Rectal smooth muscle tissue (tissue), 1 donor: ENCODE measurements around the gene PTPN4.
"Not testable (repeated sequence)": the region's sequence is repeated elsewhere in the genome, so short reads cannot be mapped to it uniquely, and the experiment has no call there.

ENCODE experiments used
- H3K27ac ChIP-seq: one replicate; pipeline ENCODE4 v1.7.0; 2013; ENCODE audit warnings: low read depth, low read length, inconsistent platforms
- H3K27me3 ChIP-seq: one replicate; pipeline ENCODE4 v1.7.0; 2013; ENCODE audit warnings: low read length; ENCODE audit not compliant: control insufficient read depth, insufficient read depth
- H3K36me3 ChIP-seq: one replicate; pipeline ENCODE4 v1.7.0; 2013; ENCODE audit warnings: low read length; ENCODE audit not compliant: control insufficient read depth, insufficient read depth
- H3K4me1 ChIP-seq: one replicate; pipeline ENCODE4 v1.7.0; 2013; ENCODE audit warnings: low read length; ENCODE audit not compliant: control insufficient read depth, insufficient read depth
- H3K4me3 ChIP-seq: one replicate; pipeline ENCODE4 v1.7.0; 2013; ENCODE audit warnings: low read length
- H3K9ac ChIP-seq: one replicate; pipeline ENCODE4 v1.7.0; 2013; ENCODE audit warnings: low read length

The PTPN4 gene

GRCh38 chr2:119804409-119804808, 44.7 kb downstream of the PTPN4 start:
- H3K36me3 ChIP-seq, H3K4me1 ChIP-seq, H3K27ac ChIP-seq, H3K9ac ChIP-seq, H3K4me3 ChIP-seq, H3K27me3 ChIP-seq: not testable (repeated sequence)

- H3K27me3 ChIP-seq = no peaks in the 10 kb centered on the region
- H3K9ac ChIP-seq = no peak overlapping the region
- no peaks in the 10 kb centered on the region for H3K36me3 ChIP-seq
- no peaks in the 10 kb centered on the region for H3K4me1 ChIP-seq
- H3K4me3 ChIP-seq = no peak overlapping the region
- no peak overlapping the region for H3K27ac ChIP-seq
These were observed 48.9 kb downstream of the PTPN4 start for GRCh38 chr2:119808516-119809147.

GRCh38 chr2:119809339-119810048, 49.8 kb downstream of the PTPN4 start:
- no peak overlapping the region for H3K27ac ChIP-seq
- no peak overlapping the region for H3K9ac ChIP-seq
- no peaks in the 10 kb centered on the region for H3K27me3 ChIP-seq
- H3K4me1 ChIP-seq = no peaks in the 10 kb centered on the region
- H3K36me3 ChIP-seq = no peaks in the 10 kb centered on the region
- H3K4me3 ChIP-seq = no peak overlapping the region

GRCh38 chr2:119810049-119810630, 50.4 kb downstream of the PTPN4 start:
- Histone ChIP-seq H3K9ac (no peak overlapping the region), H3K4me3 (no peak overlapping the region), H3K27ac (no peak overlapping the region), H3K27me3 (no peaks in the 10 kb centered on the region), H3K36me3 (no peaks in the 10 kb centered on the region), H3K4me1 (no peaks in the 10 kb centered on the region)

- Histone ChIP-seq H3K4me1 (no peaks in the 10 kb centered on the region), H3K27ac (no peak overlapping the region)
These were observed 54.5 kb downstream of the PTPN4 start for GRCh38 chr2:119814216-119814615.

GRCh38 chr2:119818792-119819191, 59.1 kb downstream of the PTPN4 start:
- Histone ChIP-seq H3K4me1 (no peaks in the 10 kb centered on the region), H3K36me3 (no peaks in the 10 kb centered on the region), H3K27me3 (no peaks in the 10 kb centered on the region), H3K4me3 (no peak overlapping the region), H3K9ac (no peak overlapping the region), H3K27ac (no peak overlapping the region)

More at GRCh38 chr2:119814216-119814615, 54.5 kb downstream of the PTPN4 start:
- Histone ChIP-seq H3K4me3 (no peak overlapping the region), H3K9ac (no peak overlapping the region), H3K27me3 (no peaks in the 10 kb centered on the region), H3K36me3 (no peaks in the 10 kb centered on the region)

- Histone ChIP-seq H3K27ac (no peak overlapping the region), H3K9ac (no peak overlapping the region), H3K4me3 (no peak overlapping the region), H3K36me3 (no peaks in the 10 kb centered on the region), H3K27me3 (no peaks in the 10 kb centered on the region), H3K4me1 (no peaks in the 10 kb centered on the region)
These were observed 60.1 kb downstream of the PTPN4 start for GRCh38 chr2:119819846-119820245.

- Histone ChIP-seq H3K27me3 (no peaks in the 10 kb centered on the region), H3K4me3 (no peak overlapping the region), H3K4me1 (no peaks in the 10 kb centered on the region), H3K9ac (no peak overlapping the region), H3K36me3 (no peaks in the 10 kb centered on the region), H3K27ac (no peak overlapping the region)
These were observed 60.6 kb downstream of the PTPN4 start for GRCh38 chr2:119820275-119820674.

- Histone ChIP-seq H3K4me1 (no peaks in the 10 kb centered on the region), H3K36me3 (no peaks in the 10 kb centered on the region), H3K27me3 (no peaks in the 10 kb centered on the region), H3K27ac (no peak overlapping the region), H3K4me3 (no peak overlapping the region), H3K9ac (no peak overlapping the region)
These were observed 61.5 kb downstream of the PTPN4 start for GRCh38 chr2:119821266-119821665.

GRCh38 chr2:119823734-119824334, 64.1 kb downstream of the PTPN4 start:
- Histone ChIP-seq H3K27ac (no peak overlapping the region), H3K36me3 (no peaks in the 10 kb centered on the region), H3K9ac (no peak overlapping the region), H3K27me3 (no peaks in the 10 kb centered on the region), H3K4me1 (no peaks in the 10 kb centered on the region), H3K4me3 (no peak overlapping the region)

GRCh38 chr2:119826370-119826961, 66.7 kb downstream of the PTPN4 start:
- Histone ChIP-seq H3K27ac (no peak overlapping the region), H3K36me3 (no peaks in the 10 kb centered on the region), H3K4me3 (no peak overlapping the region), H3K27me3 (no peaks in the 10 kb centered on the region), H3K4me1 (no peaks in the 10 kb centered on the region), H3K9ac (no peak overlapping the region)

- H3K27ac ChIP-seq = no peak overlapping the region
- H3K4me3 ChIP-seq = no peak overlapping the region
- H3K9ac ChIP-seq = no peak overlapping the region
- H3K36me3 ChIP-seq = no peaks in the 10 kb centered on the region
- H3K27me3 ChIP-seq = no peaks in the 10 kb centered on the region
- H3K4me1 ChIP-seq = no peaks in the 10 kb centered on the region
These were observed 68.3 kb downstream of the PTPN4 start for GRCh38 chr2:119827866-119828507.
